Activated CD8-positive, alpha-beta memory T cell treated with anti-CD3 and anti-CD28 coated beads, Interleukin-2, amount 50 U/mL, for 1 hour (primary cell): ENCODE results near the gene ANO2.

Experiments used
- DNase-seq: peaks from one replicate; pipeline ENCODE4 v3.0.0-alpha.2; 2020; ENCODE audit errors: extremely low read depth

The ANO2 gene

DNA sequence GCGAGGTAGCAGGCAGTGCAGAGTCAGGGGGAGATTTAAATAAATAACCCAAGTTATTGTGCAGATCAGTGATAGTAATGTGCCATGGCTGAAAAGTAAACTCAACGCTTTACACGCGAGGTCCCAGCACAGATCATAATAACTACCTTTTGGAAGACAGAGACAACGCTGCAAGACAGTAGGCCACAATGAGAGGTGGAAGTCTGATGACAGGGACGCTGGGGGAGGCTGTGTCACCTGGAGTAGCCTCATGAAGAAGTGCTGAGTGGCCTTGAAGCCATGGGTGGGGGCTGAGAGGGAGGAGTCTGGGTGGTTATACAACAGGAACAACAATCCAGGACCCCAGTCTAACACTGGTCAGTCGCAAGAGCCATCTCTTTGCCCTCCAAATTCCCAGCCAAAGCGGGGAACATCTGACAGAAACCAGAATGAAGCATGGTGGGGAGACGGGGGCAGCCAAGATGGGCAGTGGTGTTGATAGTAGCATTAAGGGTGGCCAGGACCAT, 28.2 kb downstream of the ANO2 start:
- DNase-seq, result no peak

DNA sequence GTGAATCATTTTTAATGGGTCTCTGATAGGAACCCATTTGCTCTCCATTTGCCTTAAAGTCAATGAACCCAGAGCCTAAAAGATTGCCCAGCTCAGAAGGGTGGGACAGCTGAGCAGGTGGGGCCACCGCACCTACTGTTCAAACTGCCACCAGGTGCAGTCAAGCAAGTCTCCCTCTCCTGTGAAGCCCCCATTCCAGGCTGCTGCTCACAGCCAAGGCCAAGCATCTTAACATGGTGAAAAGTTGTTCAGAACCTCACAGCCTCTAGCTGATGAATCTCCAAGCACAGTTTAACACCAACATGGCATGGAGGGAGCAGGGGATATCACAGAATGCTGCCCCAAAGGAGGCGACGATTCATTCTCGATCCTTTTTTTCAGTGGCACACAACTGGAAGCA, 29.5 kb downstream of the ANO2 start:
- DNase-seq, result no peak

DNA sequence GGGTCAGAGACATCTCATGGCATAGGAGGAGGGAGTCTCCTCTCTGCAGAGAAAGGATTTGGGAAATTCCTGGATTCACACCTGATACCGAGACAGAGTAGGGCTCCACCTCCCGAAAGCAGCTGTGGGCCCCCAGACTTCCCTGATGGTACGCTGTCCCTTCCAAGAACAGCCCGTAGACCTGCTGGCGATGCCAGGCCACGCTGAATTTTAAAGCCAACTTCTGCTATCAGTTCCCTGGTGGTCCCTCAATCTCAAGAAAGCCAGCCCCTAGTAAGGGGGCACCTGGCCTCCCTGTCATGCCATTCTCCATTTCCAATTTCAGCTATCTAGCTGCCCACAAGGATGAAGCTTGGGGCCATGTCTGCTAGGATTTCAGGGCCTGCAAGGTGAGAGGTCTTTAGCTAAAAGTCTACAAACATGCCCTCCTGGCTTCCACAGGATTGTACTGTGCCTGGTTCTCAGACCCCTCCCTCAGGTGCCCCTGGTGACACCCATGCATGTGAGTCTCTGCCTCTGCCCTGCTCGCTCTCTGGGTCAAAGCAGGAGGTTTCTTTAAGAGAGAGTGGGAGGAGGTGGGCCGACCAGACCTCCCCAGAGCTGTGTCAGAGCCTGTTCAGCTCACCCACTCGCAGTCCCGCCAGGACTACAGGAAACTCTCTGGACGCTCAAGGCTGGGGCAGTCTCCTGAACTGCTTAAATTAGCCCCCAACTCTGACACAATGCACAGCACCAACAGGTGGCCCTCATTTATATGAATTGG, 30.5 kb downstream of the ANO2 start:
- no peak for DNase-seq

DNA sequence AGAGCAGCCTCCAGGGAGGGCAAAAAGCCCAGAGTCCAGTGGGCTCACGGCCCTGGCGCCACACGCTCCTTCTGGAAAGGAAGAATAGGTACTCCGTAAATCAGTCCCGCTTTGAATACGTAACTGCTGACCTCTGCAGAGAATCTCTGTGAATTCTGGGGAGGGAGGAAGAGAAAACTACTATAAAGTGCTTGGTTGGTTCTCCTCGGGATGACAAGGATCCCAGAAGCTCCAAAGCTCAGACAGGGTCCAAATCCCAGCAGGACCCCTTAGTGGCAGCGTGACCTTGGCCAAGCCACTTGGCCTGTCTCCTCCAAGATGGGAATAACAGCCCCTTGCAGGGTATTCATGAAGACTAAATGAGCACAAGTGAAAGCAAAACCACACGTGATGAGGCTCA, 31.7 kb downstream of the ANO2 start:
- no peak for DNase-seq

DNA sequence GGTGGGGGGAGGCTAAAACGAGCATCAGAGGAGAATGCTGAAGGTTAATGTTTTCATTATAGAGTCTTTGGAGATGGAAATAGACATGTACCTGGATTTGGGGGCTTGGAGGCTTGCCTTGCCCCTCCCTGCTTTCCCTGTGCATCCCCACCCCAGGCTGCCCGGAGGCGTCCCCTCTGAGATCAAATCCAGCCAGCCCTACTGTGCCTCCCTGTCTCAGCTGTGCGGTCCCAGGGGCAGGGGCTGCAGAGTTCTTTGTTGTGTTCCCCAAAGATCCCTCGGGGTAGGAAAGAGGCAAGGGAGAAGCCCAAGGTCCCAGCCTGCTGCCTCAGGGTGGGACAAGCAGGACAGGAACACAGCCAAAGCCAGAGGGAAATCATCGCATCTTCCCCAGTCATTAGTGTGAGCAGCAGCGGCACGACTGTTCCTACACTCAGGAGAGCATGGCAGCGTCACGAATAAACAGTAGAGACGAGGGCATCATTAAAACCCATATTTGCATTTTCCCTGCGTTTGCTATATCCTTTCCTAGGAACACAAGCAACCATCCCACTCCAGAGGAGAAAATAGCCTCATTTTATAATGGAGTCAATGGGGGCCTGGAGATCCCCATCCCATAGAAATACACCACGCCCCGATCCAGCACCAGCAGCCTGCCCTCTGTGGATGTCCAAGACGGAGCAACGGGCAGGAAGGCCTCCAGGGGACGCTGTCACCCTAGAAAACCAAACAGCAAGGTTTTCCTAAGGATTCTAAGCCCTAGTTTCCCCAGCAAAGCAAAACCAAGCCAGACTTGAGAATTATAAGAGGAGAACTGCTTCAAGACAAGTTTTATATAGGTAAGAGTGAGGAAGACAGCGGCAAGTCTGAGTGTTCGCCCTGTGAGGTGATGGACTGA, 32.4 kb downstream of the ANO2 start:
- no peak for DNase-seq

DNA sequence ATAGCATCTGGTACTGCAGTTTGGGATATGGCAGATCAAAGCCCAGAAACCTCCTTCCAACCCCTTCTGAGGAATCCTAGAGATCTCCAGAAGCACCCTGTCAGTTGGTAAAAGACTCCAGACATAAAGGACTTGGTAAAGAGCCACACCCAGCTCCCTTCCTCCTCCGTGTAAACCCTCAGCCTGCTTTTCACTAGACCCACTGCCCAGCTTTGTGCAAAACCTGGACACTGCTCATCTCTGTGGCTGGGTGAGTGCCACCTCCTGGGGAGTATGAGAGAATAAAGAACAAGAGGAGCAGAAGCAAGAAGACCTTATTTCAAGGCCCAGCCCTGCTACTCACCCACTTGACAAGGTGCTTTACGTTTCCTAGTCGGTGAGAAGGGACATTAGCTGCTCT, 33.0 kb downstream of the ANO2 start:
- no peak for DNase-seq

DNA sequence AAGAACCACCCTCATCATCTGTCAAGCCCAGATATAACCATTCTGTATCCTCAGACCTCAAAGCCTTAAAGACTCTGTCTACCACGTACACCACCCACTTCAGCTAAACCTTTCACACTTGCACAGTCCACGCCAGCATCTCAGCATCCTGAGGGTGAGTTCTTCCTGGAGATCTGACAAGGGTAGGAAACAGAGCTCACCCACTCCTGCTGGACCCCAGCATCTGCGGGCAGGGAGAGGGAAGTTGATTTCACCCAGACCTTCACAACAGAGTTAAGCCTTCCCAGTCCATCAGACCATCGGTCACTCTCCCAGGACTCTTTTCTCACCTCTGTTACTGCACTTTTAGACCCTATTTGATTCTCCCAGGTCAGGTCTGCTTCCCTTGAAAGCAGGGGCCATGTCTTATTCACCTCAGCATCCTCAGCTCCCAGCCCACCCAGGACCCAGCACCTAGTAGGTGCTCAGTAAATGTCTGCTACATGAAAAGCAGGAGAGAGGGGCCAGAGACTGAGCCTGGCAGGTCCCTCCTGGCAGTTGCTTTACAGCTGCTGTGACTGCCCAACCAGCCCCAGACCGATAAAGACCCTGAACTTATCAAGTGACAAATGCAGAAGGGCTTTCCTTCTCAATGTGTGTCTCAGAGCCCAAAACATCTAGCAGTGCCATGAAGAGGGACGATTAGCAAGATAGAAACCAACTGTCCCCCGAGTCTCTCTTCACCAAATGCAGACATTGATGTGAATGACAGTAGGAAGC, 34.1 kb downstream of the ANO2 start:
- DNase-seq, result no peak

DNA sequence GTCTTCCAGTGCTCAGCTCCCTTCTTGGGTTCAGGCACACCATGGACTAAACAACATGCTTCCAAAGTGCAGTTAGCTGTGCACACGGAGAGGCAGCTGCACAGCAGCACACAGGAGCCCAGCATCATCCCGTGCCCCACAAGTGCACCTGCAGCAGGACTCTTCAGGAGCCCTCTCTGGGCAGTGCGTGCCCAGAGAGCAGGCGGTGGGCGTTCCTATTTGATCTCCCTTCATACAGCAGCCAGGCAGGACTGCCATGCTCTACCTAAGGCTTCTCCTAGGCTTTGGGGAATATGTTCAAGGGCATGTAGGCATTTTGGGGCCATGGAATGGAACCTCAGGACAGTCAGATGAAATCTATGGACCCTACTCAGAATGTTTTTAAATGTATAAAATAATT, 35.5 kb downstream of the ANO2 start:
- DNase-seq, result no peak

DNA sequence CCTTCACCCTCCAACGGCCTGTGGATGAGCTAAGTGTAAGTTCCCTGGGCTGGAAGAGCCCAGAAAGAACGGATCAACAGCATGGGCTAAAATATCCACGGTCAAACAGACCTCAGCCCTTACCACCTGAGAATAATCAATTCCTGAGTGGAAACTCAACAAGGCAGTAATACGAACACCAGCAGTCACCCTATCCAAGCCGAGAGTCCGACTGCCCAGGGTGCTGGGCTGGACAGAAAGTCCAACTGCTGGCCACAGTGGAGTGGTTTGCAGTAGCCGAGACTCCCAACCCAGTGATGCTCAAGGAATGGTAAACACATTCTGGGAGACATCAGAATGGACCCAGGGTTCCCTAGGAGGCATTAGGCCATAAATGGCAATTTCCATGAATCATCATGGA, 36.8 kb downstream of the ANO2 start:
- DNase-seq, result no peak

DNA sequence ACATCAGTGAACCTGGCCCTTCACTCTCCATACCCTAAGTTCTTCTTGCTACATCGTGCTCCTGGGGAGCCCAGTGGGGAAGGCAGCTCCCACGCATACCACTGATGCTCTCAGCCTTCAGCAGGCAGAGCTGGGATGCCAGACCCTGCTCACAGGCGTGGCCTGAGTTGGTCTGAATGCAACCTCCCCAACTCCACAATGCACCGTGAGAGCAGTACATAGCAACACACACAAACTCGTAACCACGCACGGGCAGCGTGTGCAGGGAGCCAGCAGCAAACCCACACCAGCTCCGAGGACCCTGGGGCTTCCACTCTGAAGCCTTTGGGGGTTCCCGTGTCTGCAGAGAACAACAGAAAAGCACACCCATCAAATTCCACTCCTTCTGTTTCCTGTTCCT, 37.3 kb downstream of the ANO2 start:
- DNase-seq, result no peak

DNA sequence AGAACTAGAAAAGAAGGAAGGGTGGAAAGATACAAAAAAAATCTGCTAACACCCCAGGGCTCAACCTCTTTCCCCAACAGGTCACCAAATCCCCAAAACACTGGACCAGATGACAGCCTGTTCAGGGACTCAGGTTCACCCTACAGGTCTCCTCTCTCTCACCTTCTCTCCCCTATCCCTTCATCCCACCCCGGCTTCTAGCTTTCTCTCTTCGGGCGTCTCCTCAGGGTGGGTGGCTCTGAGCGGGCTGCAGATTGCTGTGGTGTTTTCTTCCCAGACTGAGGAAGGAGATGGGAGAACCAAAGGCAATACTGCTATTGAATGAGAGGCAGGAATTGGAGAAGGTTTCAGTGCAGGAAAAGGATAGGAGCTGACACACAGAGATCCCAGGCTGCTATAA, 39.3 kb downstream of the ANO2 start:
- DNase-seq, result no peak

DNA sequence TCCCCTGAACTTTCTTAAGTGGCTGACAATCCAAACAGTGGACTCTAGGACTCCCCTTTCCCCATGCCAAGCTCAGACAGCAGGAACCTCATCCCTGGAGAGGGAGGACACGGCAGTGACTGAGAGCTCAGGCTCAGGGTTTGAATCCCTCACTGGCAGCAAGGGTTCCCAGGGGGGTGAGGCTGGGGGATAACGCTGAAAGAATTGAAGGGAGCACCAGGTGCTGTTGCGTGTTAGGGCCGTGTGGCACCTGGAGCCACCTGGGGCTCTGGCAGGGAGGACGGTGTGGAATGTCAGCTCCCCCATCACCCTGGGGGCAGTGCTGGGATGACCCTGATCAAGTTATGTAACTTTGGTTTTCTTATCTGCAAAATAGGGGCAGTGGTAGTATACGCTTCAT, 40.1 kb downstream of the ANO2 start:
- no peak for DNase-seq

DNA sequence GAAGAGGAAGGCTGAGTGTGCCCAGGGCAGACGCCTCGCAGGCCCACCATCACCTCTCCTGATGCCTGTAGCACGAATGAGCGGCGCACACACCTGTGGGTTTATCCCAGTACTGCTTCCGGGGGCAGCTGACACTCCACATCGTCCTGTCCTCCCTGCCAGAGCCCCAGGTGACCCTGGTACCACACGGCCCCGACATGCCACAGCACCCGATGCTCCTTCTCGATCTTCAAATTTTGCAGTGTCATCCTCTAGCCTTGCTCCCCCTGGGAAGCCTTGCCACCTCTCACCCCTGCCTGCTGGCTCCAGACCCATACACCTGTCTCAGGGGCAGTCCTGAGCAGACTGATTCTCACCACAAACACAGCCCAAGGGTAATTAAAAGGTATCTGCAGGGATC, 40.6 kb downstream of the ANO2 start:
- no peak for DNase-seq

DNA sequence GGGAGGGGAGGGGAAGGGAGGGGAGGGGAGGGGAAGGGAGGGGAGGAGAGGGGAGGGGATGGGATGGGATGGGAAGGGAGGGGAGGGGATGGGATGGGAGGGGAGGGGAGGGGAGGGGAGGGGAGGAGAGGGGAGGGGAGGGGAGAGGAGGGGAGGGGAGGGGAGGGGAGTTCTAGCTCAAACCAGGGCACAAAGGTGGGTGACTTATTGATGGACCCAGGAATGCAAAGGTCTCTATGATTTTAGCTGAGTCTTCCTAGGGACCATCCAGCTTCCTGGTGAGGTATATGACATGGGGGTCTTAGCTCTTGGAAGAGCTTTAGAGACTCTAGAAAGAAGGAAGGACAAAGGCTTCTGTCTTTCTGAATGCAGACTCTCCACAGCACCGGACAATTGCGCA, 42.3 kb downstream of the ANO2 start:
- no peak for DNase-seq

DNA sequence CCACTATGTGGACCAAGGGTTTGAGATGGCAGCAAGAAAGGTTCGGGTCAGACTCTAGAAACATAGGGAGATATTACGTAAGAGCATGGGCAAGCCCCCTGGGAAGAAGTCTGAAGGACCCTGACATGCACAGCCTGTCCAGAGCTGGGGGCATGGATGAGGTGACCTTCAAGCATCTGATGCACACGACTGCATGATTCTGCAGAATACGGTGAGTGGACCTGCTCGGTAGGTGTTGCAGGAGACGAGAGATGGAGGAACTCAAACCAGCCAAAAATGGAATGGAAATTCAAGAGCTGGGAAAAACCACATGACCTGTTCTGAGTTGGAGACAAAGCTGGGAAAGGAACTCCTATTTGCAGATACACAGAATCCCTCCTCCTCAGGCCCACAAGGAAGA, 43.6 kb downstream of the ANO2 start:
- DNase-seq, result no peak

DNA sequence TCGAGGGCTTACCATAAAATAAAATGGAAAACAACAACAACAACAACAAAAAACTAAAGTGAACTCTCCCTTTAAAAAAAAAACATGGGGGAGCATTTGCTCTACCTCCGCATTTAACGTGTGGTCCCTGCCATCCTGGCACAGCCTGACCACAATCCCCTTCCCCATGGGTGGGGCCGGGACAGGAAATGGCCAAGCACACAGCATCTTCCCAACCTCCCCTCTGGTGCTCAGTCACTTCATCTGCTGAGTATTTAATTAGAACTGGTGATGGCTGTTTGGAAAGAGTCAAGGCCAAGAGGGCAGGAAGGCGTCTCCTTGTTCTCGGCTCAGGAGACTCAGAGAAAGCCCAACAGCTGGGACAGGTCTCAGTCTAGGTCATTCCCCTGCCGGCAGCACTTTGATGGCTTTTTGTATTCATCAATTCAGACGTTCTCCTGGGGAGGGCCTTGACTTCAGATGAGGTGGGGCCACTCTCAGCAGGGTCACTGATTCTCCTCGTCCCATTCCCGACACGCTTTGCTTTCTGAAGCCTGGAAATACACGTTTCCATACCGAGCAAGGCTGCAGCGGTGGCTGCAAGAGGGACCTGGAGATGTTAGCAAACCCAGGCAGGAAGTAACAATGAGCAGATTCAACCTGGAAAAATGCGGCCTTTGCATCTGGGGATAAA, 44.4 kb downstream of the ANO2 start:
- DNase-seq, result no peak

DNA sequence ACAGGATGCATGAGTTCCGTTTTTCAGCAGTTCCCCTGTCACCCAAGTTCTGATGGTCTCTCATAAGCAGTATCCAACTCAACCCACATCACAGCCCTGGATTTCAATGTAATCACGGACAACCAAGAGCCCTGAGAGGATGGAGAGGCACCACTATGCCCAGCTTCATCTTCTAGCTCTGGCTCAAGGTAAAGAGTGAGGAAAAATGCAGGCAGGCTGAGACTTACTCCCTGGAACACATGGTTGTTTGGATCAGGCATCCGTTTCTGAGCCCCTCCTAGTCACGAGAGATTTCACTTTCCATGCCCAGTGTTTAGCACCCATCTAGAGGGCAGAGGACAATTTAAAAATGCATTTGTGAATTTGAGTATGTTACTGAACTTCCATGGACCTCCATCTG, 45.0 kb downstream of the ANO2 start:
- no peak for DNase-seq

DNA sequence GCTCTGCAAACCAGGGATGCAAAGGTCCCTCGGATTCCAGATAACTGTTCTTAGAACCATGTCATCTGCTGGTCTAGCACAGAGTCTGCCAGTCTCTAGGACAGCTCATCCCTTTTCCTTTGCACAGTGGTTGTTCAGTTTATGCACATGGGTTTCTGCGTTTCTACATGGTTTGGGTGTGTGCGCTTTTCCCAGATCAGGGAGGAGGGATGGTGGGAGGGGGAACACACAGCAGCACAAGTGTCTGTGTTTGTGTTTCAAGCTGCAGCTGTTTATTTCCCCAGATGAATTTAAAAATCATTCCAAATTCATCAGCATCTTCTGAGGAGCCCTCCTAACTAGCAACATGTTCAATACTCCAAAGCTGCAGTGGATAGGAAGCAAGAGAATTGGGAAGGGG, 45.4 kb downstream of the ANO2 start:
- no peak for DNase-seq

DNA sequence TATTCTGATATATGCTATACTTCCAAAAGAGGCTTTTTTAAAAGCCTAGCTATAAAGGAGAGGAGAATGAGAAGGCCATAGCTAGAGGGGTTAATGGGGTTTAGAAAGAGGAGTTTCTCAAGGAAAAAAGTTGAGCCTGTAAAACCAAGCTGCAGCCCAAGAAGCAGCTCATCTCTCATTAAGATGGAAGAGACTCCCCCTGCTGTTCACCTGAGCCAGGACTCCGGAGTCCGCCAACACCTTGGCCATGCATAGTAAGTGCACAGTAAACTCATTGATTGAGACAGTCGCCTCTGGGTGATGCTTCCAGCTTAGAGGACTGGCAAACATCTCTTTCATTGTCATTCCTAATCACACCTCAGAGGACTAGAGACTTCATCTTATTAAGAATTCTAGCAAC, 46.2 kb downstream of the ANO2 start:
- DNase-seq, result no peak

DNA sequence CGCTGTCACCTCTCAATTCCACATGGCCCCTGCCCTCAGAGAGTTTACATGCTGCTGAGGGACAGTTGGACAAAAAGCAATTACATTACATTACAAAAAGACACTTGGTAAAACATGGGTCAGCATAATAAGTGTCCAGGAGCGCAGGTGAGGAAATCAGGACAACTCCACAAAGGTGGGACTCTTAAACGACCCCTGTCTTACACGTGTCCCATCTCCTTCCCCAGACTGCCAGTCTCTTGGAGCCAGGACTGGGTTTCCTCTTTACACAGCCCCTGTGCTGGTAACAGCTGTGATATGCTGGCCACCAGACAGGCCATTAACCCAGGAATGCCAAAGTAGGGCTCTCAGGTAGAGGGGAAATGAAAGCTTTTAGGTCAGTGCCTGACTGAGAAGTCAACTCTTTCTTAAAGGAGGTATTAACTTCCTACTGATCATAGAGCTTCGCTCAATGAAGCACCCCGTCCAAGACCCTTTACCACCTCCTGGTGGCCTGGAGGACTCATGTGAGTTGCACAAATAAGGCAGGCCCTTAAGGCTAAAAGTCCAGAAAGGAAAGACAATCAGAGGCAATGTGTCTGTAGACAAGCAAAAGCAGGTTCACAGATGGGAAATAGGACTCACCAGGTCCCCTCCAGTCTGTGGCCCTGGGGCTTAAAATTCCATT, 55.5 kb downstream of the ANO2 start:
- no peak for DNase-seq

DNA sequence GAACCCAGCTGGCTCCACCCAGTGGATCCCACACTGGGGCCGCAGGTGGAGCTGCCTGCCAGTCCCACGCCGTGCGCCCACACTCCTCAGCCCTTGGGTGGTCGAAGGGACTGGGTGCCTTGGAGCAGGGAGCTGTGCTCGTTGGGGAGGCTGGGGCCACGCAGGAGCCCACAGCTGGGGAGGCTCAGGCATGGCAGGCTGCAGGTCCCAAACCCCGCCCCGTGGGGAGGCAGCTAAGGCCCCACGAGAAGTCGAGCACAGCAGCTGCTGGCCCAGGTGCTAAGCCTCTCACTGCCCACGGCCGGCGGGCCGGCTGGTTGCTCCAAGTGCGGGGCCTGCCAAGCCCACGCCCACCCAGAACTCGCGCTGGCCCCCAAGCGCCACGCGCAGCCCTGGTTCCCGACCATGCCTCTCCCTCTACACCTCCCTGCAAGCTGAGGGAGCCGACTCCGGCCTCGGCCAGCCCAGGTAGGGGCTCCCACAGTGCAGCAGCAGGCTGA, 56.2 kb downstream of the ANO2 start:
- no peak for DNase-seq
